Measurements from ENCODE around the gene RPSA.
"Not testable (repeated sequence)": the region's sequence is repeated elsewhere in the genome, so short reads cannot be mapped to it uniquely, and the experiment has no call there.

Gene RPSA

GRCh38 chr3:39406368-39407258, at the start of gene RPSA:
TSS of gene RPSA (plus strand) at chr3:39406720. CDS start at chr3:39407654, 934 bp downstream.
- peak; percentile 92 for DNase-seq (ENCODE audit: low read depth)

- DNase-seq (ENCODE audit: low read depth) = no peak
These were observed 48.2 kb upstream of the RPSA start for GRCh38 chr3:39358333-39358732.

DNA sequence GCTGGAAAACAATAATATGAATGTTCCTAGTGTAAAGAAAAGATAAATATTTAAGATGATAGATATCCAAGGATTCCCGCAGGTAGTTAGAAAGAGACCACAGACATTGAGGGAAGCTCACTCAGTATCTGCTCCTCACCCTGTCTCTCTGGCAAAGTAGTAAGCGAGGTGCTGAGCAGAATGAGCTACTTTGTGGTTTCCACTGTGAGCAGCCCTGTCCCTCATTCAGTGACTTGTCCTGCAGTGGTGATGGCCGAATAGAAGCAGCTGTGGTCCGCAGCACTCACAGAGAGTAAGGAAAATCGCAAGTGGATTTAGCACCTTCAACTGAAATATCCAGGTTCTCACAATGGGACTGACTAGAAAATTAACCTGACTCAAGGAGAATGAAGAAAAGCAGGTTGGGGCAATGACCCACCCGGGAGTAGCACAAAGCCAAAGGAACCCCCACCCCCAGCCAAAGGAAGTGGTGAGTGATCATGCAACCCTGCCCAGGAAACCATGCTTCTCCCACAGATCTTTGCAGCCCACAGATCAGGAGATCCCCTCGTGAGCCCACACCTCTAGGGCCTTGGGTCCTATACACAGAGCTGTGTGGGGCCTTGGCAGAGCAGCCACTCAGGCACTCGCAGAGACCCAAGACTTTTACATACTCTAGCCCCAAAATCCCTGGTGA, 45.1 kb upstream of the RPSA start:
- no peak for DNase-seq (ENCODE audit: low read depth)

DNA sequence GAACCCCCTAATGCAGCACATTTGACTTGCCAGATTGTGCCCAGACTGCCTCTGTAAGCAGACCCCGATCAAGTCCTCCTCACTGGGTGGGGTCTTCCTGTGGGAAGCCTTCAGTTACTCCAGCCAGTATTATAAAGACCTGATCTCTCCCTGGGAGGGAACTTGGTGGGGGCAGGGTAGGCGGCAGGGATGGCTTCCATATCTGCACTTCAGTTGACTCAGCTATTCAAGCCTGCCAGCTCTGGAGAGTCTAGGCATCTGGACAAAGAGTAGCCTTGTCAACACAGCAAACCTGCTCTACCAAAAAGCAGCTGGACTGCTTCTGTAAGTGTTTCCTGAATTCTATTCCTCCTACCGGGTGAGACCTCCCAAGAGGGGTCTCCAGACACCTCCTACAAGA, 44.3 kb upstream of the RPSA start:
- DNase-seq (ENCODE audit: low read depth) = no peak

GRCh38 chr3:39362812-39363211, 43.7 kb upstream of the RPSA start:
- DNase-seq (ENCODE audit: low read depth) = no peak

DNA sequence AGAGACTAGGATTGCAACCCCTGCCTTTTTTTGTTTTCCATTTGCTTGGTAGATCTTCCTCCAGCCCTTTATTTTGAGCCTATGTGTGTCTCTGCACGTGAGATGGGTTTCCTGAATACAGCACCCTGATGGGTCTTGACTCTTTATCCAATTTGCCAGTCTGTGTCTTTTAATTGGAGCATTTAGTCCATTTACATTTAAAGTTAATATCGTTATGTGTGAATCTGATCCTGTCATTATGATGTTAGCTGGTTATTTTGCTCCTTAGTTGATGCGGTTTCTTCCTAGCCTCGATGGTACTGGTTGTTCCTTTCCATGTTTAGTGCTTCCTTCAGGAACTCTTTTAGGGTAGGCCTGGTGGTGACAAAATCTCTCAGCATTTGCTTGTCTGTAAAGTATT, 36.1 kb upstream of the RPSA start:
- not testable (repeated sequence) for DNase-seq (ENCODE audit: low read depth)

DNA sequence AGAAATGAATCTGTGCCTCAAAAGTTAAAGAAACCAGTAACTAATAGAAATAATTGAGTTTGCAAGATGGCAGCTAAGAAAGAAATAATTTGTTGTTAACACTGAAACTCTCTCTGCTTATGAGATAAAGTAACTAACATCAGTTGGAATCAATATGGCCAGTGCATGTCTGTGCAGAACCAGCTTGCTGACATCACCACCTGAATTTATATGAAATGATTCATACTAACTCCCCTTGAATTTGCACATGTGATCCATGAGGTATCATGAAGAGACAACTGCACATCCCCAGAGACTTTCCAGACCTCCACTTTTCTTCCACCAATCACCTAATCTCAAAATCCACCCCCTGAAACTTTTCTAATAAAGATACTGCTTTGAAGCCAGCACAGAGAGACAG, 33.7 kb upstream of the RPSA start:
- DNase-seq (ENCODE audit: low read depth) = no peak

- no peak for DNase-seq (ENCODE audit: low read depth)
These were observed 29.4 kb upstream of the RPSA start for GRCh38 chr3:39376959-39377634.

DNA sequence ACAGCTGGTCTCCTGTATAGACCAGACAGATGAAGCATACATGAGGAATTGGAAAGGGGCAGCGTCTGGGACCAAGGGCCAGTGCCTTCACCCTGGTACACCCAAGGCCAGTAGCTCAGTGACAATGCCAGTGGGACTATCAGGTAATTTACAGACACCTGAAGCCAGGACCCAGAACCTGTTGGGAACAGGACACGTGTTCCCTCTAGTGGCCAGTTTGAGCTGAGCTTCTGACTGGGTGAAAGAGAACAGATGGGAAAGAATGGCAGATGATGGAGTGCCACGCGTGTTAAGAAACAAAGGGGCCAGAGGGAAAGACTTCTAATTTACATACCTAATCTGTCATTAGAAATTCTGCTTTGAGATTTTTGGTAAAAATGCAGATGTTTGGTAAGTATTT, 28.4 kb upstream of the RPSA start:
- DNase-seq (ENCODE audit: low read depth) = no peak

DNA sequence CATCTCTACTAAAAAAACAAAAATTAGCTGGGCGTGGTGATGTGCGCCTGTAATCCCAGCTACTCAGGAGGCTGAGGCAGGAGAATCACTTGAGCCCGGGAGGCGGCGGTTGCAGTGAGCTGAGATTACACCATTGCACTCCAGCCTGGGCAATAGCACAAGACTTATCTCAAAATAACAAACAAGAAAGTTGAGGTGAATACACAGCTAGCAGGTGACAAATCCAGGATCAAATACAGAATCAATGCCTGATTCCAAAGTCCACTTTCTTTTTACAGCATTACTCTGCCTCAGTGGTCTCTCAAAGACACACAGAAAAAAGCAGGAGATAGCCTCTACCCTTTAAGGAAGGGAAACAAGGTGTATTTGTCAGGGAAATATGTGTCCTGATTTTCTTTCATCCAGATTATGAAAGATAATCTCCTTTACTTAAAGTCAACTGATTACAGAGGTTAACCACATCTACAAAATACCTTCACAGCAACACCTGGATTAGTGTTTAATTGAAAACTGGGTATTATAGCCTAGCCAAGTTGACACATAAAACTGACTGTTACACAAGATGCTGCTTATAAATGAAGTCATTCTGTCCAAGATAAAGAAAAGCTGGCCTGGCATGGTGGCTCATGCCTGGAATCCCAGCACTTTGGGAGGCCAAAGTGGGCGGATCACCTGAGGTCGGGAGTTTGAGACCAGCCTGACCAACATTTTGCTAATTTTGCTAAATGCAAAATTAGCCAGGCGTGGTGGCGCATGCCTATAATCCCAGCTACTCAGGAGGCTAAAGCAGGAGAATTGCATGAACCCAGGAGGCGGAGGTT, 27.4 kb upstream of the RPSA start:
- DNase-seq (ENCODE audit: low read depth) = no peak

DNA sequence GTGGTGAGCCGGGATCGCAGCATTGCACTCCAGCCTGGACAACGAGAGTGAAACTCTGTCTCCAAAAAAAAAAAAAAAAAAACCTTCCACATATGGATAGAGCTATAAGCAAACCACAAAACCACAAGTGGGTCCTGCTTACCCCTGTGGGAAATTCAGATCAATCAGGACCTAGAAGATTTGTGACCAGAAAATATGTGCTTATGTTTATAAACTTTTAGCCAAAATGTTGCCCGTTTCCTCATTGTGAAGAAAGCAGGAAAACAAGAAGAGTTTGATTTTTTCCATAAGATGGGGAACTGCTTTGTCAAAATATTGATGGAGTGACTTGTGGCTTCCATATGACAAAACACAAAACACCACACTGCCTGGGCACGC, 26.8 kb upstream of the RPSA start:
- no peak for DNase-seq (ENCODE audit: low read depth)

- DNase-seq (ENCODE audit: low read depth) = no peak
These were observed 25.1 kb upstream of the RPSA start for GRCh38 chr3:39381432-39381831.

GRCh38 chr3:39383045-39383880, 23.3 kb upstream of the RPSA start, which contains the start of gene SLC25A38:
TSS of gene SLC25A38 (plus strand) at chr3:39383370. CDS start at chr3:39383725, 355 bp downstream.
- peak; percentile 61 for DNase-seq (ENCODE audit: low read depth)

DNA sequence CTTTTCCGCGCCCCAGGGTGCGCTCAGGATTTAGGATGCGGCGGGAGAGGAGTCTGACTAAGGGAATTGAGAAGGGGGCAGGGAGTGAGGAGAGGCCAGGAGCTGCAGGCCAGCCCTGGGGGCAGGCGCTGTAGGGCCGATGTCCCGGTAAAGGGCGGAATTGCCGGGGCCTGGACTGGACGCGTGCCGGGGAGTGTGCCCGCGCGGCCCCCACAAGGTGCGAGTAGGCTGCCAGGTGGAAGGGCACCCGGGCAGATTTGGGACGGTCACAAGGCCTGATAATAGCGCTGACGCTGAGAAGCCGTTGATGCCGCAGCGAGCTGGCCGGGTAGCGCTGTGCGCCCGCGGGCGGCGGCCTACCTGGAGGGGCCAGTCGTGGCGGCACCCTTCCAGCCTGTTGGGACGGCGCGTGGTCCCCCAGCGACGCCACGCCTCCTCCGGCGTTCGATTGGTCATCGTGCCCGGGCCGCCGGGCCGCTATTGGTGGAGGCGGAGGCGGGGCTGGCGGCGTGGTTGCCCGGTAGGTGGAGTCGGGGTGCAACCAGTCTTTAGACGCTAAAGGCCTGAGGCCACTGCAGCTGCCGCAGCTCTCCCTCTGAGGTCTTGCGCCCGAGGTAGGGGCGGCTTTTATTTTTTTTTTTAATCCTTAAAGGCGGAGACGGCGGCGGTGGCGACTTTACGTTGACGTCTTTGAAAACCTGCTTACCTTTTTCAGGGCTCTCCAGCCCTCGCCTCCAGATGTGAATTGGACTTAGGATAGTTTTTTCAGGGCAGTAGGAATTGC, 22.4 kb upstream of the RPSA start:
- DNase-seq (ENCODE audit: low read depth) = peak; percentile 60

- no peak for DNase-seq (ENCODE audit: low read depth)
These were observed 21.9 kb upstream of the RPSA start for GRCh38 chr3:39384665-39385000.

GRCh38 chr3:39385456-39386090, 20.9 kb upstream of the RPSA start:
- no peak for DNase-seq (ENCODE audit: low read depth)

- DNase-seq (ENCODE audit: low read depth) = no peak
These were observed 20.2 kb upstream of the RPSA start for GRCh38 chr3:39386318-39386717.

DNA sequence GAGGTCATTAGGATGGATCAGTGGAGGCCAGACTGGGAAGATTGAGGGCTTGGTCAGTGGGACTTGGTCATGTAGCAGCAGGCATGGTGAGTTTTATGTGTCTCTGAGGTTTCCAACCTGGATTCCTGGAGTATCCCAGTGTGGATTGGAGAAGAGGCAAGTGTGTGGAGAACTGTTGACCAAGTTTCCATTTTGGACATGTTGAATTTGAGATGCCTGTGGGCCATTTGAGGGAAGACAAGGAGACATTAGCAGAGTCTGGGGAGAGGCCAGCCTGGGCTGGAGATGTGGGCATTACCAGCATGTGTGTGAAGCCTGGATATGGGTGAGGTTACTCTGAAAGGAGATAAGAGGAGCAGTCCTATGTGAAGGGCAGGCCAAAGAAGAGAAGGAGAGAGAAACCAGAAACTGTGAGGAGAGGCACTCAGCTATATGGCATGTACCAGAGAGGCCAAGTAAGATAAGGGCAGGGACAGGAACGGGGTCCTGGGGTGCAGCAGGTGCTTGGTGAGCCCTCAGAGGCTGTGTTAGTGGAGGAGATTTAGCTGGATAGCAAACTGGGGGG, 19.0 kb upstream of the RPSA start:
- no peak for DNase-seq (ENCODE audit: low read depth)

DNA sequence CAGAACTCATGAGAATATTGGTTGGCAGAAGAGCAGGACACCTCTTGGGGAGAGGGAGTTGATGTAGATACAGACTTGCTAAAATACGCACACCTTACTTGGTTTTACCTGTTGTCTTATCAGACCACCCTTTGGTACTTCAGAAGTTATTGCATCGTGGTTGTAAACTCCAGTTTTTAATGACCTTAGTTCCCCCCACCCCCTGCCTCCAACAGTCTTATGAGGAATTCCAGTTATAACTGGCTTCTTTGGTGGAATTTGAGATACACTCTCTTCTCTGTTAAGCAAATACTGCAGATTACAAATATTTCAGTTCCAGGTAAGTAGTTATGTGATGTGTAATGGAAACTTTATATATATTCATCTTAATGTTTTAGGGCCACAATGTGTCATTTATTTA, 18.4 kb upstream of the RPSA start:
- no peak for DNase-seq (ENCODE audit: low read depth)
